ENCODE measurements around the gene SORL1.

SORL1 gene

DNA sequence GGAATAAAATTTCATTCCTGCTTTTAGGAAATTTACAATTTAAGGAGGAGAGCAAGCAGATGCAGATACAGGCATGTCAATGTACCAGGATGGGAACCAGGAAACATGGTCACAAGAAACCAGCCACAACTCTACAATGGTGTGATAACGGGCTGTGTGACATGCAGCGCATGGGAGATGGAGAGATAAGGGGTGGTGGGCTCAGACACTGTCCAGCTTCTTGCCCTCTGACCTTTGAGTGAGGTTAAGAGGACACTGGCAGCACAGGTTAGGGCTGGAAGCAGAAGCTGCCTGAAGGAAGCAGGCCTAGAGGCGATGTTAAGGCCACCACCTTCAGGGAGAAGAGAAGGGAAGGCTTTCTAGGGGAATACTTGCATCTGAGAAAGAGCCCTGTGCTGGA lies 3.0 kb downstream of the SORL1 start:
- no peak for FAIRE-seq

DNA sequence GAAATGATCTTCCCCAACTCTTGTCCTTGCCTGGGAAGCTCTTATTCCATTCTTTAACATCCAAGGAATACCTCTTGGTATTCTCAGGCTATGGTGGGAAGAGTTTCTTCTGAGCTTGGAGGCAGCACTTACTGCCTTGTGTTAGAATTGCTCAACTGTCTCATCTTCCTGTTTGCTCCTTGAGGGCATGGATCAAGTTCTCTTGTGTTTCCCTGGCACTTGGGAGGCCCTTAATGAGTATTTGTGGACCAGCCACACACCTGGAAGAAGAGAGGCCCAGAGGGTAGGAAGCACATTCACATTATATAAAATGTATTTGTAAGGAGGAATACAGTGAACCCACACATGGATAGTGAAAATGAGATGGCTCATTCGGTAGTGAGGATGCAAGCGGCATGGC lies 4.0 kb downstream of the SORL1 start:
- FAIRE-seq = no peak

DNA sequence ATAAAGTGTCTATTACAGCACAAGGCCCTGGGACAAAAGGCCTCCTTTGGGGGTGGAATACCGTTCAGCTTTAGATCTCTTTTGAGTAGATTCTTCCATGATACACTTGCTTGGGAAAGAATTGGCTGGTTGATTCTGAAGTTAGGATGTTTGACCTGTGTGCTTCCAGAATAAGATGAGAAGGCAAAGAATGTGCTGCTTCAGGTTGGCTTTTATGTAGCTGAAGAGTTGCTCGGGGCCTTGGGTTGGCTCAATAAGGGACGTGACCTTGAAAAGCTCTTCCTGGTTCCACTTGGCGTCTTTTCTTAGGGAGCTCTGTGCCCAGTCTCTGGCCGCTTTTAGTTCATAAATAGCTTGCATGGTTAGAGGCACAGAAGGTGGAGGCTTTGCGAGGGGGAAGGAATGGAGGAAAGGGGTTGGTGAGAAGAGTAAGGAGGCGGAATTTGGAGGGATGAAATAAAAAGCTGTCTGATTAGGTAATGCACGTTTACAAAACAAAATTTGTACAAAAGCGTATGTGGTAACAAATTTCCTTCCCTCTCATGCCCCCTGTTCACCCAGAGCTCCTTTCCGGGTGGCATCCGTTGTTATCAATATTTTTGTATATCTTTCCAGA lies 4.8 kb downstream of the SORL1 start:
- FAIRE-seq = no peak

DNA sequence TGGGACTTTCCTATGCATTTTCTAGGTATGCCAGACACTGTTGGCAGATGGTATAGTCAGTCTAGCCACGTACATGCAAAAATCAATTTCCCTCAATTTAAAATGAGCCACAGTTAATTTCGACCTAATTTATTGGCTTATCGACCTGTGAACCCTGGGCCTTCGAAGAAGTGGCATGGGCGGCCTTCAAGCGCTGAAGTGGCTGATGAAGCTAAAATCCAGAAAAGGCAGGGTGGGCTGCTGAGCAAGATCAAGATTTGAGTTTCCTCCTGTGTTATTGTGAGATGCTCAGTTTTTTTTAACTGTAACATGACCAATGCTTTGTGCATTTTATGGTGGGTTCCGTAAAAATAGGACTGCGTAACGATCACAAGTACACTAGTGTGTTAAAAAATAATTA lies 6.4 kb downstream of the SORL1 start:
- FAIRE-seq = no peak

DNA sequence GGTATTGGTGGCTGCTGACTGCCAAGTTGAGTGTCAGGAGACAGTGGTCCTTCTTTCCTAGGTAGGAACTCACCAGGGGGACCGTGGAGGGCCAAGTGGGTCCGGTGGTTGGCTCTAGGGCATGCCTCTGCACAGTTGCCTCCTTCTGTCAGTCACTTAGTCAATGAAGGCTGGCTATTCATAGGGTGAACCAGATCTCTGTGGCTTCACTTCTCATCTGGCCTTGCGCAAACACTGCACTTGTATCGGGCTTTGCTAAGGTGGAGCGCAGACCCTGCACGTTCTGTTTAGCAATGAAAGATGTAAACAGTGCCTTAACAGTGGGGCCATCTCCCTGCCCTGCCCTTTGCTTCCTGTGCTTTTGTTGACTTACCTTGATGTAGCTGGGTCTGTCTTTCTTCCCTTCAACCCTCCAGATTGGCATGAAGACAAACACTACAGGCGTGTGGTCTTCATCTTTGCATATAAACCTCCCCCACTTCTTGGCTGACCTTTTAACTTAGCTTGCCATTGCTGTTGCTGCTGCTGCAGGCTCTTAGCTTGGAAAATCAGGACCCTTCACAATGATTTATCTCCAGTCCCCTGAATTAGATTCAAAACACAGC lies 7.4 kb downstream of the SORL1 start:
- FAIRE-seq = no peak

DNA sequence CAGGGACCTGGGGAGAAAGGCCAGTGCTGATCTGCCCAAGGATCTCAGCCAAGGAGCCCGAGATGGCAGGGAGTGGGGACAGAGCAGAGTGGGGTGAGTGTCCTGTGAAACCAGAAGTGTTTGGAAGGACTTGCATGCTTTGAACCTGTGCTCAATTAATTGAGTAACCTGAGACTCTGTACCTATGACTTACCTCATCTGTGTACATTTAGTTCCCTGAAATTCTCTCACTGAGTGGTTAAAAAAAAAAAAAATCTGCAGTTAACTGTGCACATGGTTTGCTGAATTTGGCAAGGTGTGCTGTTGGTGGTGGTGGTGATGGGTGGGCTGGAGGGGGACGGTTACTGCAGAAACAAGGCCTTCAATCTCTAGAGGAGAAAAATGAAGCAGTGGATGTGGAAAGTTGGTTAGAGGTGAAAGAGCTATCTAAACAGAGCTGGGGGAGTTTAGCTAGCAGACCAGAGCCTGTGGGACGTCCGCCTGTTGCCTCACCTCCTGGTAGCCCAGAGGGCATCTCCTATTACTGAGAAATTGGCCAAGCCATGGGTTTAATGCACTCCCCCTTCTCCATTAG lies 8.9 kb downstream of the SORL1 start:
- no peak for FAIRE-seq

DNA sequence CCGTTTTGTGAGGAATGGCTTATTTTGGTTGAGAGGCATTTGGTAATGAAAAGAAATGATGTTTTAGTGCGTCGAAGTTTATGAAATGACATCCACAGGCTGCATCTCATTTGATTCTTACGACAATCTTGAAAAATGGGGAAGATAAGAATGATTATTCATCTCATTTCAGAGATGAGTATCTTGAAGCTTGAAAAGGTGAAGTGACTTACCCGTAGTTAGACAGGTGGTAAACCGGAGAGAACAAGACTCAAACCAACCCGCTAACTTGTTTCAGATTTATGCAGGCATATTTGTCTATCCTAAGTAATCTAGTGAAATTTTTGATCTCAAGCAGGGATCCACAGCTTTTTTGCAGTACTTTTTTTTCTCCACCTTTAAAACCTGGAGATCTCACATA lies 9.7 kb downstream of the SORL1 start:
- FAIRE-seq = no peak

DNA sequence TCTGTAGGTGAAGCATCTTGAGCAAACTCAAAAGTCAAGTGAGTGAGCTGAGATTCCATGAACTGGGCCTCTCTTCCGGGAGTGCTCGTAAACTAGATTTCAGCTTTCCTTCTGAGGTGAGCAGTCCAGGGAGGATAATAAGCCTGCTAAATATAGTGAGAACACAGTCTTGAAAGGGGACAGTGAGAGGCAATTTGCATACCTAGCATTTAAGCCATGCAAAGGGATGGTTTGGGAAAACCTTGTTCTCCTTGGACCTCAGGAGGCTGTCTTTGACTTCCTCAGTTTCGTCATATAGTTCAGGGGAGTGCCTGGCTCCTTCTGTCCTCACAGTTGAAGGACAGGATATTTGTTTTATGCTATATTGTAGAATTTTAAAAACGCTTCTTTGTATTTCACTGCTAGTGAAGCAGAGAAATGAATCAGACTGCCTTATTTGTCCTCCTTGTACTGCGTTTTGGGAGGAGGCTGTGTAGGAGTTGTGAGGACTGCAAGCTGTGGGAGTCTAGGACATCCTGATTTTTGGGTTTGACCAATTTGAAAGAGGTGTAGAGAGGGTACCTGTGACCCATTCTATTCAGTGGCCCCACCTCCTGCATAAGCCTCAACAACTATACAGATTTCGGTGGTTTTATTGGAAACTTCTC lies 11.7 kb downstream of the SORL1 start:
- no peak for FAIRE-seq

DNA sequence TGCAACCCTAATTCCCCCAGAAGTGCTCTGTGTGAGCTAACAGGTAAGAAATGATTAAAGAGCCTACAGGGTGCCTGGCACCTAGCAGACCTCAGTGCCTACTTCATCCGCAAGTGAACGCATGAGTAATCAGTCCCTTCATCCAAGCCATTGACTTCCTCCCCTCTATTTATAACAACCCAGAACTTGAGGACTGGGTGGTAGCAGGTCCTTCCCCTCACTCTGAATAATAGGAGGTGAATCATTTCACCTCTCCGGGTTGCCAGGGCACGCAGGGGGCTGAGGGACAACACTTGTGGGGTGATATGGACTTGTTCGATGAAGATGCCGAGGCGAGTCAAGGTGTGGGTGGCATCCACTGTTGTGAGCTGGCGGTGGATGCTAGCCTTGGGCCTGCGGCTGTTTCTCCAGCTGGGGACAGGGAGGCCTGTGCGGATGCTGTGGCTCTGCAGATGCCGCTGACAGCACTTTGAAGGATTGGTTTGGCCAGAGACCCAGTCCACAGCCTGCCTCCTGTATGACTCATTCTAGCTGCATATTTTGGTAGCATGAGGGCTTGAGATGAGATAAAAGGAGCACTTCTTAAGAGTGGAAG lies 12.3 kb downstream of the SORL1 start:
- no peak for FAIRE-seq

DNA sequence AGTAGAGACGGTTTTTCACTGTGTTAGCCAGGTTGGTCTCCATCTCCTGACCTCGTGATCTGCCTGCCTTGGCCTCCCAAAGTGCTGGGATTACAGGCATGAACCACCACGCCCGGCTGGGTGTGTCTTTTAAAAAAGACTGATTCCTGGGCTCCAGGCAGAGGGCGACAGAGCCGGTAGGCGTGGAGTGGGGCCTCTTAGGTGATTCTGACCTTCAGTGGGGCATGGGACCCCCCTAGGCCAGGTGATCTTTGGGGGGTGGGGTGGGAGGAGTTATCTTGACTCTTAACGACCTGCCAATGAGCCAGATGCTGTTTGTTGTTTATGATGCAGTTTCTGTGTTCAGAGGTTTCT lies 13.6 kb downstream of the SORL1 start:
- FAIRE-seq = no peak

DNA sequence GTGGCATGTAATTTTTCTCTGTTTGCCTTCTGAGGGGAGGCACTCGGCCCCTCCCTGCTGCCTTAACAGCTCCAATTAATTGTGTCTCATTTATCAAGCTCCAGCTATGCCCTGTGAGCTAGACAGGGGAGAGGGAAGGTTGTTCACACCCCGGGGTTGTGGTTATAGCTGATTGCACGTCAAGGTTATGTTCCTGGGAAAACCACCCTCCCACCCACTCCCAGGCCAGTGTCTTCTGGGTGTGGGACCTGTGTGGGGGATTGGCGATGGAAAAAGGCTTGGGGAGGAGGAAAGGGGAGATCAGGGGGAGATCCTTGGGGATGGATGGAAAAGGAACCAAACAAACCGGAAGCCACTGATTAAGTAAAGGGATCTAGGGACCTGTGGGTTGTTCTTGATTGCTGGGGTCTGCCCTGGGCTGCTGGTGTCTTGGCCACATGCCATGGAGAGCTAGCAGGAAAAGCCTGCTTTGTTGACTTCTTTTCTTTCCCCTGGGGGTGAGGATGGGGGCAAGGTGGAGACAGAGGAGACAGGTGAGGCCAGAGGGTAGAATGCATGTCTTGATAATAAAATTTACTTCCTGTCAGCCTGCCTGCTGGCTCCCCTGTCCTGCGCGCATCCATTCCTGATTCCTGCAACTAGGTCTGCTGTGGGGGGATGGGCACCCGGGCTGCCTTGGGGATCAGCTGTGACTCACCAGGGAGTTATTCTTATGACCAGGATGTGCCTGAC lies 14.1 kb downstream of the SORL1 start:
- FAIRE-seq = no peak

DNA sequence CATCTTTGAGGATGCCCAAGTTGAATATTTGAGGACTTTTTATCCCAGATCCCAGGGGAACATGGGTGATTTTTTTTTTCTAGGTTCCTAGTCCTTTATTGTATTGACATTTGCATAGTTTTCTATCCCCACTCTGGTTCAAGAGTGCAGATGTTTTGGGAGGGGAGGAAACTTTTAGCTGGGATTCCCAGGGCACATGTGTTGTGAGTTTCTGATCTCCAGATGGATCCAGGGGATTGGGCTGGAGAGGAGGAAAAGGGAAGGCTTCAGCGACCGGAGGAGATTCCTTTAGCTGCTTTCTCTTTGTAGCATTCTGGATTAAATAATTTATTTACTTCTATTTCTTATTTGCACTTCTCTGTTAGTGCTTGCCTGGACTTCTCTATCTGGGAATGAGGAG lies 15.4 kb downstream of the SORL1 start:
- peak; percentile 39 for FAIRE-seq

DNA sequence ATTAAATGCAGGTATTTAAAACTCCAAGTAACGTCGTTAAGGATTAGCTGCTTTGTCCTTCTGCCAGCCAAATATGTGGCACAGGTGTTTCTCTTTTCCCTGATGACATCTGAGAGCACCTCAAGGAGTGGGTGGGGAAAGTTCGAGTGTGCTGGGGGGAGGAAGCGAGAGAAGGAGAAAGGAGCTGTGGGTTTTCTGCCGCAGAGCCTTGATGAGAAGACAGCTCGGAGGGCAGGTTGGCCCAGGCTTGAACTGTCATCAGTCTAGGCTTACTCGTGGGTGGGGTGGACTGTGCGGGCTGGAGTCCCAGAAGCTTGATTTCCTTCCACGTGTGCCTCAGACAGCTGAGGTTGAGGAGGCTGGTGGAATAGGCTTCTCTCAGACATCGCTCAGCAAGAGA lies 15.9 kb downstream of the SORL1 start:
- FAIRE-seq = no peak

DNA sequence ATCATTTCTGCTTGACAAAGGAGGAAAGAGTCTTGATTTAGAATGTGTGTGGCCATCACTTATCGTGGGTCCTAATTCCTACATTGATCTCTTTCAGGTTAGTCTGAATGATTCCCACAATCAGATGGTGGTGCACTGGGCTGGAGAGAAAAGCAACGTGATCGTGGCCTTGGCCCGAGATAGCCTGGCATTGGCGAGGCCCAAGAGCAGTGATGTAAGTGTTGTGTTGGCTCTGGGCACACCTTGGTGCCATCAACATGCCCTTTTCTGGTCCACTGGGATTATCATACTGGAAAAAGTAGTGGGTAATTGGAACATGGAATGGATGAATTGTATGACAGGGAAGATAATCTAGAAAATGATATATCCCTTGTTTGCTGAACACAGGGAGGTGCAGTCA lies 17.8 kb downstream of the SORL1 start:
- no peak for FAIRE-seq

DNA sequence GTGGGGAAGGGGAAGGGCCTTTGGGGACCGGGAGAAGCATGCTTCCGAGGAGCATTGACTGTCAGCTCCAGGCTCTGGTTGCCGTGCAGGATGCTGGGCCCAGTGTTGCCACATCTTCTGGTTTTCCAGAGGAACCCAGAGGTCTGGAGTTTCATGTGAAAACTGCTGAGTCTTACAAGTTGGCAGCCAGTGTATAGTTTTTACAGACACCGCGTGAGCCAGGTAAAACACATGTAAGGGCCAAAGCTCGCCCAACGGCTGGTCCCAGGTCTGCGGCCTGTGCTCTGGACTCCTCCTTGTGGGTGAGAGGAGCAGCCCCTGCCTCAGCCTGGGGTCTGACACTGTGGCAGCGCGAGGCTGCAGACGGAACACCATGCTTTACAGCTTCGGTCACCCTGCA lies 19.1 kb downstream of the SORL1 start:
- no peak for FAIRE-seq

DNA sequence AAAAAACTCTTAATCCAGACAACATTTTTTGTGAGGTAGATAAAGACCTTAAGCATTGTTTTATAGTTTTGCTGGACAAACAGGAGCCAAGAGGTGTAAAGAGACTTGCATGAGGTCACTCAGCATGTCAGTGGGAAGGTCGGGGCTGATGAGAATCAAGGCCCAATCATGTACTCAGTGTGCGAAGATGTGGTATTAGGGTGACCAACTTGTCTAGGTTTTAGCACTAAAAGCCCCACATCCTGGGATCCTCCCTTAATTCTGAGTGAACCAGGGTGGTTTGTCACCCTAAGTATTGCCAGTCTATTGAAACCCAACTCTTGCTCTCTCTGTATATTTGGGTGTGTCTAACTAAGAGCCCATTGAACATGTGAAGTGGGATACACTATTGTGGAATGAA lies 20.2 kb downstream of the SORL1 start:
- FAIRE-seq = no peak

DNA sequence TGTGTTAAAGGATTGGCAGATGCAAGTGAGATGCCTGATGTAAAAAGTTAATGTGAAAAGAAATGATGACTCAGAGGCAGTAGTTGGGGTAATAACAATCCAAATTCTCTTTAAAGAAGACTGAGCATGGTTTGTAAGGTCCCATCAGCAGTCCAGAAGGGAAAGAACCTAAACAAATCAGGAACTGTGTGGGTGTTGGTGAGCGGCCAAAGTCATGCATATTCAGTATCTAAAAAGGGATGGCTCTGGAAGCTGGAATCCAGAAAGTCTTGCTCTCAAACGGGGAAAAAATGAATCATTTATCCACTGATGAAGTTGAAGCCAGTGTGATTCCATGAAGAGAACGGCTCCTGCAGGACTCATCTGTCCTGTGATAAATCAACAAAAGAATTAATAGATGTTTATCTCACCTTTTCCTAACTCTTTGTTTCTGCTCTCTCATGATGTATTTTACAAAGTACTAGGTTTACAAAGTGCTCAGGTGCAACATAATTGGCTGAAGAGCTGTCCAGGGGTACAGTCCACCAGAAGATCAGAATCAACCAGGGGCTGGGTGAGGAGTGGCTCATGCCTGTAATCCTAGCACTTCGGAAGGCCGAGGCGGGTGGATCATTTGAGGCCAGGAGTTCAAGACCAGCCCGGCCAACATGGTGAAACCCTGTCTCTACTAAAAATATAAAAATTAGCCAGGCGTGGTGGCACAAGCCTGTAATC lies 21.1 kb downstream of the SORL1 start:
- FAIRE-seq = no peak

DNA sequence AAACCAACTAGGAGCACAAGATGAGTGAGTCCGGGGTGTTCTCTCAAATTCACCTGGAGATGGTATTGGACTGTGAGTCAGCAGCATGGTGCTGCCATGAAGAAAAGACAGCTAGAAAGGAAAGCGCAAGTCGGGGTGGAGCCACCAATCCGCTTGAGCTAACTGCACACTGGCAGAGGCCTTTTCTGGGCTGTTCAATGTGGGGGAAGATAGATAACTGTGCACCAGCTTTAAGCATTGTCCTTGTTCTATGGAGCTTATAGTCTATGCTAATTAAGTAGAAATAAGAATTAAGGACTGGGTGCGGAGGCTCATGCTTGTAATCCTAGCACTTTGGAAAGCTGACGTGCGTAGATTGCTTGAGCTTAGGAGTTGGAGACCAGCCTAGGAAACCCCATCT lies 22.6 kb downstream of the SORL1 start:
- no peak for FAIRE-seq

DNA sequence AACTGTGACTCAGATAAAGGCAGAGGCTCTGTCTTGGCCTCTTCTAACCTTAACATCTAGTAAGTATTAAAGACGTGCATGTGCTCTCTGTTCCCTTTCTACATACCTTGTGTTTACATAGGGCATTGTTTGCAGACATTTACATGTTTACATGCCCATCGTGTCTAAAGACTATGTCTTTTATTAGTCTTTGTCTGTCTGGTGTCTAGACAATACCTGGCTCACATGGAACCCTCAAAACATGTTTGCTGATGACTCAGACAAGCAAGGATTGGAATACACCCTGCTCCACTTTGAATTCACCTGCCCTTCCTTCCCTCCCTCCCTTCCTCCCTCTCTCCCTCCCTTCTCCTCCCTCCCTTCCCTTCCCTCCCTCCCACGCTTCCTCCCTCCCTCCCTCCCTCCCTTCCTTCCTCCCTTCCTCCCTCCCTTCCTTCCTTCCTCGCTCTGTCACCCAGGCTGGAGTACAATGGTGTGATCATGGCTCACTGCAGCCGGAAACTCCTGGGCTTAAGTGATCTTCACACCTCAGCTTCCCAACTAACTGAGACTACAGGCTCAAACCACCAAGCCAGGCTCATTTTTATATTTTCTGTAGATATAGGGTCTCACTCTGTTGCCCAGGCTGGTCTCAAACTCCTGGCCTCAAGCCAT lies 24.4 kb downstream of the SORL1 start:
- FAIRE-seq = no peak

DNA sequence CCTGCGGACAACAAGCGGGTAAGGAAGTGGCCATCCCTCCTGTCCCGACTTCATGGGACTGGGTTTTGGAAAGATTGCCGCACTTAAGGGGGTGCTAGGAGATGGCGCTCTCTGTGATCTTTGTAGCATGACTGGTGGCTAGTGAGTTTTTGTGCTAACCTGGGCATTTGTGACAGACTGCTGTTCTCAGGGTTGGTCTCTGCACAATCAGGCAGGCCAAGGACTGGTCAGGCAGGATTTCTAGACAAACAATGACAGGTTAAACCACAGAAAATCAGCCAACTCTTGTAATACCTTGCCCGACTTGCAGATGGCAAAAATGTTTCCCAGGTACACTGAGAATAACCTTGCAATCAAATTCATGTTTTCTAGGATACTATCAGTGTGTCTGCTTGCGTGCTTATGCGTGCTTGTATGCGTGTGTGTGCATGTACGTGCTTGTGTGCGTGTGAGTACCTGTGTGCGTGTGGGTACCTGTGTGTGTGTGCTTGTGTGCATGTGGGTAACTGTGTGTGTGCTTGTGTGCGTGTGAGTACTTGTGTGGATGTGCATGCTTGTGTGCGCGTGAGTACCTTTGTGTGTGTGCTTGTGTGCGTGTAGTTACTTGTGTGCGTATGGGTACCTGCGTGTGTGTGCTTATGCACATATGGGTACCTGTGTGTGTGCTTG lies 26.2 kb downstream of the SORL1 start:
- no peak for FAIRE-seq

DNA sequence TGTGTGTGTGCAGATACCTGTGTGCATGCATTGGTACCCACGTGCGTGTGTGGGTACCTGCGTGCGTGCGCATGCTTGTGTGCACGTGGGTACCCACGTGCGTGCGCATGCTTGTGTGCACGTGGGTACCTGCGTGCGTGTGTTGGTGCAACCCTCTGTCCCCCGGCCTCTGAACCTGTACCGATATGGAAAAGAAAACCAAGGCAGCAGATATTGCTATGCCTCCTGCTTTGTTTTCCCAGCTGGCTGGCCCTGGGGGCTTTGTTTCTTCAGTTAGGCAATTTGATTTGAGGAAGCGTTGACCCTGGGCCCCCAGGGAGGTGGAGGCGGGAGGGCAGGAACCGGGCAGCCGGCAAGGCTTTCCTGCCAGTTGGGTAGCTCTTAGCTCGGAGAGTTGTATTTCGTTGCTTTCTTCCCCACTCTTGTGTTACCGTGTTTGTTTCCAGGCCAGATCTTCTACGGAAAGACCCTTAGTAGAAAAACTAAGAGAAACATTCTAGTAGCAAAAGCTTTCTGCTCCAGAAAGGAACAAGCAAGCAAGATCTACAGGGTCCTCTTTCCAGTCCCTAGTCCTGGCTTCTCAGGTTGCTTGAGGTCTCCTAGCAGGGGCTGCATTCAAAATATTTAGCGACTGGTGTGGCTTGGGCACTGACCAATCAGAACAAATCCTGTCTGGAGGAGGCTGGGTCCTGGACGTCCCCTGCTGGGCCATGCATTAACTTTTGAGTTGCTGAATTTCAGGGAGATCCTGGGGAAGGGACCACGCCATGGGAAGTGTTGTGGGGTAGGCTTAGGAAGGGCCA lies 27.0 kb downstream of the SORL1 start:
- no peak for FAIRE-seq
